IMR-90 (cell line): ENCODE results near the gene FOCAD. TPM values are rescaled to one million over a fixed set of nuclear protein-coding genes. Genes with fewer than 3 reads are reported as not detected.

Source experiments
- ATAC-seq: fragments of 200-7000 bp; cut with Tn5 transposase; 2 replicates; pipeline ENCODE4 v1.9.1; 2020; ENCODE audit warnings: low read depth, mild to moderate bottlenecking, moderate library complexity
- BruUV-seq: library from RNA; stranded (reverse); fragments of 400-500 nt; replicated peaks from 2 replicates; lab custom pipeline; 2021; lab: Mats Ljungman, UMichigan
- CTCF ChIA-PET: fragments of 300-600 bp; formaldehyde crosslinking; extraction: SDS; loops from one replicate; lab custom pipeline; 2021; ENCODE audit warnings: antibody characterized with exemption; lab: Yijun Ruan, JAX
- POLR2A ChIA-PET: fragments of 300-600 bp; sonication (Branson Sonifier 250); formaldehyde crosslinking; loops from one replicate; lab custom pipeline; 2022; ENCODE audit warnings: antibody characterized with exemption; ENCODE audit not compliant: unreplicated experiment; lab: Charles Lee
- DNase-seq: peaks from one replicate; pipeline ENCODE4 v3.0.0; 2013
- H2AFZ ChIP-seq: replicated peaks from 2 replicates; pipeline ENCODE3; 2013; ENCODE audit warnings: low read length, mild to moderate bottlenecking; ENCODE audit not compliant: poor library complexity
- H2AK5ac ChIP-seq: 2 replicates; pipeline ENCODE4 v1.6.1; 2013; ENCODE audit warnings: low read depth, low read length, inconsistent platforms
- H2AK9ac ChIP-seq: replicated peaks from 2 replicates; pipeline ENCODE3; 2013; ENCODE audit warnings: mild to moderate bottlenecking, low read depth, low read length, moderate library complexity; ENCODE audit not compliant: poor library complexity
- H2BK120ac ChIP-seq: 2 replicates; pipeline ENCODE4 v1.6.1; 2013; ENCODE audit warnings: low read depth, low read length, inconsistent platforms
- H2BK15ac ChIP-seq: 3 replicates; pipeline ENCODE4 v1.6.1; 2013; ENCODE audit warnings: low read depth, low read length, inconsistent platforms
- H2BK20ac ChIP-seq: 2 replicates; pipeline ENCODE4 v1.6.1; 2013; ENCODE audit warnings: low read depth, mild to moderate bottlenecking, inconsistent platforms, low read length, moderate library complexity
- H2BK5ac ChIP-seq: 2 replicates; pipeline ENCODE4 v1.6.1; 2013; ENCODE audit warnings: mild to moderate bottlenecking, low read depth, low read length, inconsistent platforms; ENCODE audit not compliant: poor library complexity, severe bottlenecking
- H3K14ac ChIP-seq: replicated peaks from 2 replicates; pipeline ENCODE4 v1.6.1; 2013; ENCODE audit warnings: low read depth, low read length, inconsistent platforms
- H3K18ac ChIP-seq: 2 replicates; pipeline ENCODE4 v1.6.1; 2013; ENCODE audit warnings: low read depth, low read length, control low read depth
- H3K23ac ChIP-seq: 2 replicates; pipeline ENCODE4 v1.6.1; 2013; ENCODE audit warnings: low read depth, low read length, inconsistent platforms
- H3K27ac ChIP-seq: 2 replicates; pipeline ENCODE4 v1.5.1; 2013; ENCODE audit warnings: mild to moderate bottlenecking, control low read depth, low read length; ENCODE audit not compliant: insufficient read depth
- H3K27me3 ChIP-seq: 2 replicates; pipeline ENCODE4 v1.6.1; 2013; ENCODE audit warnings: low read length; ENCODE audit not compliant: control insufficient read depth, insufficient read depth
- H3K36me3 ChIP-seq: 2 replicates; pipeline ENCODE4 v1.6.1; 2013; ENCODE audit warnings: low read length, mixed read lengths; ENCODE audit not compliant: control insufficient read depth, insufficient read depth
- H3K4ac ChIP-seq: 2 replicates; pipeline ENCODE4 v1.6.1; 2013; ENCODE audit warnings: low read depth, low read length, inconsistent platforms
- H3K4me1 ChIP-seq: 2 replicates; pipeline ENCODE4 v1.6.1; 2013; ENCODE audit warnings: low read length, mixed read lengths; ENCODE audit not compliant: control insufficient read depth, insufficient read depth
- H3K4me2 ChIP-seq: 2 replicates; pipeline ENCODE4 v1.6.1; 2013; ENCODE audit warnings: low read depth, mild to moderate bottlenecking, control low read depth, low read length, moderate library complexity
- H3K4me3 ChIP-seq: 2 replicates; pipeline ENCODE4 v1.5.1; 2013; ENCODE audit warnings: low read depth, mild to moderate bottlenecking, control low read depth, low read length, moderate library complexity; ENCODE audit not compliant: insufficient read depth
- H3K56ac ChIP-seq: 2 replicates; pipeline ENCODE4 v1.6.1; 2013; ENCODE audit warnings: low read length, inconsistent platforms; ENCODE audit not compliant: insufficient read depth; ENCODE audit errors: extremely low read depth
- H3K79me1 ChIP-seq, 2 experiments: 2 replicates each; pipeline ENCODE4 v1.6.1; 2013; ENCODE audit warnings: low read length in 2 of 2, inconsistent platforms in 1 of 2, low read depth in 1 of 2
- H3K9ac ChIP-seq: 2 replicates; pipeline ENCODE4 v1.6.1; 2013; ENCODE audit warnings: low read depth, low read length, control low read depth
- H3K9me1 ChIP-seq: 2 replicates; pipeline ENCODE4 v1.6.1; 2013; ENCODE audit warnings: low read length, inconsistent platforms; ENCODE audit not compliant: insufficient read depth
- H3K9me3 ChIP-seq: 2 replicates; pipeline ENCODE4 v1.6.1; 2013; ENCODE audit warnings: low read length; ENCODE audit not compliant: control insufficient read depth, insufficient read depth
- H4K20me1 ChIP-seq: 2 replicates; pipeline ENCODE4 v1.6.1; 2013; ENCODE audit warnings: low read length, inconsistent platforms; ENCODE audit not compliant: insufficient read depth
- H4K5ac ChIP-seq: 2 replicates; pipeline ENCODE4 v1.6.1; 2013; ENCODE audit warnings: mild to moderate bottlenecking, low read depth, low read length, control low read depth
- H4K8ac ChIP-seq, 2 experiments: 2 replicates each; pipeline ENCODE4 v1.6.1; 2013; ENCODE audit warnings: low read depth in 2 of 2, low read length in 2 of 2, control low read depth in 1 of 2, inconsistent platforms in 1 of 2
- H4K91ac ChIP-seq: 2 replicates; pipeline ENCODE4 v1.6.1; 2013; ENCODE audit warnings: low read depth, low read length, inconsistent platforms; ENCODE audit not compliant: insufficient read depth
- CHD1 ChIP-seq: IDR thresholded peaks from 2 replicates; pipeline ENCODE4 v1.6.1; 2012; ENCODE audit warnings: low read depth, low read length, improper control_type of control experiment
- ELK1 ChIP-seq: fragments of 150-350 bp; IDR thresholded peaks from 2 replicates; pipeline ENCODE4 v1.6.1; 2016; ENCODE audit warnings: low read depth, mild to moderate bottlenecking, low read length, moderate library complexity, borderline replicate concordance
- FOS ChIP-seq: fragments of 150-350 bp; IDR thresholded peaks from 2 replicates; pipeline ENCODE4 v1.6.1; 2016; ENCODE audit warnings: low read depth, low read length
- MXI1 ChIP-seq: IDR thresholded peaks from 2 replicates; pipeline ENCODE4 v1.6.1; 2012; ENCODE audit warnings: low read depth, mild to moderate bottlenecking, low read length, moderate library complexity, borderline replicate concordance
- RAD21 ChIP-seq: IDR thresholded peaks from 2 replicates; pipeline ENCODE4 v1.6.1; 2012; ENCODE audit warnings: low read length, improper control_type of control experiment
- WGBS, 2 experiments: methylation state at CpG; one replicate each; pipeline versions ENCODE4 v1.1.5 to v1.1.7; 2013; ENCODE audit warnings: missing lambda C conversion rate in 2 of 2; ENCODE audit not compliant: insufficient read length in 1 of 2; ENCODE audit errors: extremely low coverage in 2 of 2; 5-methylcytosine and 5-hydroxymethylcytosine counted together
- dilution Hi-C: fragments of 300-500 bp; cut with HindIII; formaldehyde crosslinking; loops from one replicate; pipeline ENCODE4 v1.14.3; 2018; ENCODE audit warnings: low sequenced_read_pairs; ENCODE audit not compliant: unreplicated experiment
- in situ Hi-C: fragments of 300-500 bp; cut with MboI; formaldehyde crosslinking; loops from 3 replicates; pipeline ENCODE4 v1.14.3; 2019; ENCODE audit warnings: low sequenced_read_pairs, inconsistent platforms, mixed read lengths
- intact Hi-C: fragments of 100-400 bp; cut with micrococcal nuclease; formaldehyde crosslinking; loops from 2 replicates; pipeline ENCODE4 v1.10.0; 2022
- polyA plus RNA-seq, 3 experiments: library from polyadenylated mRNA; depleted of rRNA; stranded (reverse); fragments of >200 nt; gene quantifications; 2 replicates each; pipeline ENCODE4 v1.2.3, GENCODE V29; 2012; ENCODE audit warnings: low replicate concordance in 1 of 3
- total RNA-seq: library from RNA; depleted of rRNA; stranded (reverse); fragments of >200 nt; gene quantifications from 2 replicates; pipeline ENCODE4 v1.2.3, GENCODE V29; 2012

The FOCAD gene
- total and polyA plus RNA-seq, 2 of the 4 experiments (the other 2 are of a cell fraction) = 28.8 to 91.2 TPM

- no peak overlapping the region for H3K9ac ChIP-seq
- no peak overlapping the region for H3K27ac ChIP-seq
- H4K8ac ChIP-seq = no peak overlapping the region
- H4K5ac ChIP-seq = no peak overlapping the region
- H3K36me3 ChIP-seq = no peaks in the 10 kb centered on the region; the same call in 1 of the 2 replicates
- H2AK5ac ChIP-seq = no peak overlapping the region
- no CpG with 5 or more reads among the region's 2 CpGs for WGBS, 2 experiments
- H3K14ac ChIP-seq = no peak overlapping the region
- TF ChIP-seq MXI1 (no peak), RAD21 (no peak), FOS (no peak), ELK1 (no peak), CHD1 (no peak)
- no peak overlapping the region for H2AK9ac ChIP-seq
- no peak overlapping the region for H3K4me2 ChIP-seq
- no peaks in the 10 kb centered on the region for H3K9me3 ChIP-seq
- H3K4me1 ChIP-seq = no peaks in the 10 kb centered on the region
- H3K23ac ChIP-seq = no peak overlapping the region
- H3K56ac ChIP-seq = no peak overlapping the region
- H2BK15ac ChIP-seq = no peak overlapping the region
- ChIA-PET CTCF (interaction anchor here (0.7 kb wide), 1 partner anchor 1888 kb away, joined by 3 read pairs; no protein-coding TSS in a partner anchor), POLR2A (no interaction called here)
- BruUV-seq = no TSS peak
- intact Hi-C loops = no loop called here
- in situ Hi-C loops = no loop called here
- H4K91ac ChIP-seq = no peak overlapping the region
- dilution Hi-C loops = no loop called here
- H3K27me3 ChIP-seq = no peaks in the 10 kb centered on the region
- H3K79me1 ChIP-seq = no peaks in the 10 kb centered on the region; a peak in 1 of 4 replicates
- DNase-seq = no peak
- no peaks in the 10 kb centered on the region for H4K20me1 ChIP-seq
- H3K18ac ChIP-seq = no peak overlapping the region
- no peak overlapping the region for H3K4ac ChIP-seq
- no peak overlapping the region for H2BK20ac ChIP-seq
- no peak overlapping the region for H3K4me3 ChIP-seq
- ATAC-seq = no peak
- no peaks in the 10 kb centered on the region for H3K9me1 ChIP-seq
- H2BK120ac ChIP-seq = no peak overlapping the region
- H2AFZ ChIP-seq = no peak overlapping the region
- no peak overlapping the region for H2BK5ac ChIP-seq
These were observed 318.0 kb downstream of the FOCAD start for GRCh38 chr9:21002040-21002439.
